Neural crest cell (in vitro differentiated cells): Measurements from ENCODE around the gene MLLT11. TPM values are rescaled to one million over a fixed set of nuclear protein-coding genes. Genes with fewer than 3 reads are reported as not detected.

Experiments used
- DNase-seq: peaks from one replicate; pipeline ENCODE4 v3.0.0; 2021; ENCODE audit warnings: low read depth, mixed read lengths, low spot score
- H3K27ac Mint-ChIP-seq: one replicate; pipeline ENCODE4 v1.8.0; 2021; ENCODE audit warnings: mild to moderate bottlenecking, mixed read lengths; ENCODE audit not compliant: unreplicated experiment
- H3K27me3 Mint-ChIP-seq: 2 replicates; pipeline ENCODE4 v1.8.0; 2021; ENCODE audit warnings: low read depth, mild to moderate bottlenecking, mixed read lengths
- H3K36me3 Mint-ChIP-seq: 2 replicates; pipeline ENCODE4 v1.8.0; 2021; ENCODE audit warnings: low read depth, mild to moderate bottlenecking, mixed read lengths
- H3K4me1 Mint-ChIP-seq: 2 replicates; pipeline ENCODE4 v1.8.0; 2021; ENCODE audit warnings: mixed read lengths
- H3K4me3 Mint-ChIP-seq: one replicate; pipeline ENCODE4 v1.8.0; 2021; ENCODE audit warnings: mild to moderate bottlenecking, mixed read lengths
- H3K9me3 Mint-ChIP-seq: 2 replicates; pipeline ENCODE4 v1.8.0; 2021; ENCODE audit warnings: mixed read lengths
- total RNA-seq: library from RNA; stranded (reverse); gene quantifications from 2 replicates; pipeline ENCODE4 v1.2.1, GENCODE V29; 2021
- TF ChIP-seq, protein P1 (sequence below): fragments of 200-600 bp; sonication (generic); conservative IDR thresholded peaks from 2 replicates; pipeline ENCODE4 v1.5.0; 2021; ENCODE audit warnings: antibody characterized with exemption, mild to moderate bottlenecking

Gene MLLT11
- total RNA-seq, 1 donor from 2014 or later, result 63.9 TPM

DNA sequence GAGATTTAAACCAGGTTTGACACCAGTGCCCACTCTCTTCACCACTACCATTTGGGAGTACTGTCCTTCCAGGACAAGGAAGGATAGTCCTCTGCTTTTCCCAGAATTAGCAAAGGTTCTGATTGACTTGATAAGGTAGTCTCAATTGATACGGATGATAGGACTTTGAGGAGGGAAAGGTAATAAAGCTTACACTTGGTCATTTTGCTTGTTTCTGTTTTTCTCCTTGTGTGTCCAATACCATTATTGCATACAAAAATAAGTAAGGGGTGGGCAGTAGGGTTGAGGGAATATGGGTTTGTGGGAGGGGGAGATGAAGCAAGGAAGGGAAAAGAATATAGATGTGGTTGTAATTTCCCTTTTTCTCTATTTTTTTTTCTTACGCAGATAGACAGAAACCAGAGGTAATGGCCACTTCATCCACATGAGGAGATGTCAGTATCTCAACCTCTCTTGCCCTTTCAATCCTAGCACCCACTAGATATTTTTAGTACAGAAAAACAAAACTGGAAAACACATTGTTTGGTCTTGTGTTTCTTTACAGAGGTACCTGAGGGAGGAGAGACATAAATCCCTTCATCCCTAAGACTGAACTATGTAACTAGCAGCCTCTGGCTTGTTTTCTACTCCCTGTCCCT, 10.0 kb upstream of the MLLT11 start:
- no peaks in the 10 kb centered on the region for H3K27me3 Mint-ChIP-seq
- H3K27ac Mint-ChIP-seq, result no peak overlapping the region
- peaks cover 9% of the 10 kb centered on the region for H3K36me3 Mint-ChIP-seq
- TF ChIP-seq, protein P1, sequence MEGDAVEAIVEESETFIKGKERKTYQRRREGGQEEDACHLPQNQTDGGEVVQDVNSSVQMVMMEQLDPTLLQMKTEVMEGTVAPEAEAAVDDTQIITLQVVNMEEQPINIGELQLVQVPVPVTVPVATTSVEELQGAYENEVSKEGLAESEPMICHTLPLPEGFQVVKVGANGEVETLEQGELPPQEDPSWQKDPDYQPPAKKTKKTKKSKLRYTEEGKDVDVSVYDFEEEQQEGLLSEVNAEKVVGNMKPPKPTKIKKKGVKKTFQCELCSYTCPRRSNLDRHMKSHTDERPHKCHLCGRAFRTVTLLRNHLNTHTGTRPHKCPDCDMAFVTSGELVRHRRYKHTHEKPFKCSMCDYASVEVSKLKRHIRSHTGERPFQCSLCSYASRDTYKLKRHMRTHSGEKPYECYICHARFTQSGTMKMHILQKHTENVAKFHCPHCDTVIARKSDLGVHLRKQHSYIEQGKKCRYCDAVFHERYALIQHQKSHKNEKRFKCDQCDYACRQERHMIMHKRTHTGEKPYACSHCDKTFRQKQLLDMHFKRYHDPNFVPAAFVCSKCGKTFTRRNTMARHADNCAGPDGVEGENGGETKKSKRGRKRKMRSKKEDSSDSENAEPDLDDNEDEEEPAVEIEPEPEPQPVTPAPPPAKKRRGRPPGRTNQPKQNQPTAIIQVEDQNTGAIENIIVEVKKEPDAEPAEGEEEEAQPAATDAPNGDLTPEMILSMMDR, result no peak
- H3K9me3 Mint-ChIP-seq, result no peaks in the 10 kb centered on the region
- DNase-seq, result no peak
- peaks cover 30% of the 10 kb centered on the region for H3K4me1 Mint-ChIP-seq
- peak overlapping the region; percentile 97 for H3K4me3 Mint-ChIP-seq

DNA sequence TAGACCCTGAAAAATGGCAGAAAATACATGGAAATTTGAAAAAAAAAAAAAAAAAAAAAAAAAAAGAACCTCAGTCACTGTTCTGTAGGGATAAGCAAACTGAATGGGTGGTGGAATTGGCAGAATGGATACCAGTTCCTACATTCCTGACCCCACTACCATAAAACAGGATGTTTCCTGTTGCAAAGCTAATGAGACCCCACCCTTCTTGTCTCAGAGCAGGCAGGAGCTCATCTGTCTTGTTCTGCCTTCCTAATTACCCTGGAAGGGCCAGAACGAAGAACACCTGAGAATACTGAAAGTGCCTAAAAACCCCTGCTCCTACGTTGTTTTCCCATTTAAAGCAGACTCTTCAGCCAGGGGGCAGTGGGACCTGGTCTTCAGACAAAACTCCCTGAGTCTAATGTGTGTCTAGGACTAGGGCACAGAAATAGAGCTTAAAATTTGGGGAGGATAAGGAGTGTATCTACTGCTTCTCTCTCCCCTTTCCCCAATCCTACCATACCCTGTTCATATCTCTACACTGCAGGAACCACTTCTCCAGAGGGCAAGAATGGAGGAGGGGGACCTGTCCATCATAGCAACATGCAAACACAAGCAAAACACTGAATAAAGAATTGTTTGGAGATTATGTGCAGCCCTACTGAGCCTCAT, 8.7 kb upstream of the MLLT11 start:
- H3K4me1 Mint-ChIP-seq, result peaks cover 38% of the 10 kb centered on the region
- no peak for DNase-seq
- peak overlapping the region; percentile 67 for H3K4me3 Mint-ChIP-seq
- H3K27me3 Mint-ChIP-seq, result no peaks in the 10 kb centered on the region
- TF ChIP-seq, protein P1, result no peak
- no peak overlapping the region for H3K27ac Mint-ChIP-seq
- no peaks in the 10 kb centered on the region for H3K9me3 Mint-ChIP-seq
- H3K36me3 Mint-ChIP-seq, result peaks cover 10% of the 10 kb centered on the region

DNA sequence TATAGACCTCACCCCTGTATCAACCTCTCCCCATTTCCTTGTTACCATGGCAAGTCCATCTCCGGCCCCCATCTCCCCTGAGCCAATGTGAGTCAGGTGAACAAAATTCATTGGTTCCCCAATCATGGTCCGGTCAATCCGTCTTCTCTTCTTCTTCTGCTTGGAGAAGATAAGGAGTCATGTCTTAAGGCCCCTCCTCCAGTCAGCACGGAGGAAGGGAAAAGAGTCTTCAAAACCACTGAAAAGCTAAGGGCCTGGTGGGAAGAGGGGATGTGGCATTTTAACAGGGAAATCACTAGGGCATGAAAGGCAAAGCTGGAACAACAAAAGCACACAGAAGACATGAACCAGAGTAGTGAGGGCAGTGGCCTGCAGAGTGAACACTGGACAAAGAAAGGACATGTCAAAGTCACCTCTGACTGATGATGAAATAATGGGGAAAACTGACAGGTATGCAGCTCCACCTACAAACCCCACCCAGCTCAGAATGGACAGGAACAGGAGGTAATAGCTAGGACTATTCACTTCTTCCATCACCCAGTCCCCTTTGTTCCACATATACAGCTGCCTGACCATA, 5.1 kb upstream of the MLLT11 start:
- DNase-seq, result no peak
- H3K4me3 Mint-ChIP-seq, result peak overlapping the region; percentile 9
- H3K9me3 Mint-ChIP-seq, result no peaks in the 10 kb centered on the region
- H3K4me1 Mint-ChIP-seq, result peaks cover 42% of the 10 kb centered on the region
- peak overlapping the region; percentile 22 for H3K27ac Mint-ChIP-seq
- TF ChIP-seq, protein P1, result no peak
- H3K36me3 Mint-ChIP-seq, result peaks cover 17% of the 10 kb centered on the region
- no peaks in the 10 kb centered on the region for H3K27me3 Mint-ChIP-seq

DNA sequence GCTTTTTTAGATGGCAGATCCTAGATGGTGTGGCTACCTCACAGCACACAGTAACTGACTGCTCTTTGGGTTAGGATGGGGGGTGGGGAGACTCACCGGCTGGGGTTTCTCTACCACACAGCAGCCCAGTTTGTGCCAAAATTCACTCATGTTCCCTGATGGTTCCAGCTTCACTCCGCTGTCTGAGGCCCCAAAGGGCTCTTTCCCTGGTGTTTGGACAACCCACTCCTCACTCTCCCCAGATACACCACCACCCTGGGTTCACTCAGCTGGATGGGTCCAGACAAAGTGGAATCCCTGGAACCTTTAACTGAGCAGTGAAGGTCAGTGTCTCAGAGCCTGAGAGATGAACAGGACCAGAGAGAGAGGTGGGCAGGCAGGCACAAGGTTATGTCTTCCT, 4.6 kb upstream of the MLLT11 start:
- no peak for DNase-seq
- Mint-ChIP-seq H3K4me1 (peaks cover 41% of the 10 kb centered on the region), H3K4me3 (peak overlapping the region; percentile 98), H3K27me3 (no peaks in the 10 kb centered on the region), H3K36me3 (peaks cover 17% of the 10 kb centered on the region), H3K27ac (peak overlapping the region; percentile 22), H3K9me3 (no peaks in the 10 kb centered on the region)
- TF ChIP-seq, protein P1, result no peak

DNA sequence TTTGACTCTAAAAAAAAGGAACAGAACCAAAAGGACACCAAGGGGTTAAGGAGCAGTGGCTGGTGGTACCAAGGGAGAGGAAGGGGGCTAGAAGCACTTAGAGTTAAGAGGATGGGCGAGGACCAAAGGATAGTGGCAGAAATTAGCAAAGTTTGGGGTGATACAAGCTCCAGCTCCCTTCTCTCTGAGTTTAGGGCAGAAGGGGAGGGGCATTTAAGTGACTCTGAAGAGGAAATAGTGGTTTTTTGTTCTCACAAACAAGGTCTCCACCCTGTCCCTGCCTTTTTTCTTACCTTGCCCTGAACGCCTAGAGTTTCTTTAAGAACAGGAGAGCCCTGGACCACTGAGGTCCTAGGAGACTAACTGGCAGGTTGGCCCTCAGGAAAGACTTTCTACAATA, 4.0 kb upstream of the MLLT11 start:
- peaks cover 17% of the 10 kb centered on the region for H3K36me3 Mint-ChIP-seq

More for the DNA sequence above, 4.0 kb upstream of the MLLT11 start:
- Mint-ChIP-seq H3K27me3 (no peaks in the 10 kb centered on the region), H3K4me1 (peaks cover 39% of the 10 kb centered on the region), H3K4me3 (peak overlapping the region; percentile 98), H3K27ac (peak overlapping the region; percentile 13), H3K9me3 (no peaks in the 10 kb centered on the region)
- no peak for DNase-seq
- TF ChIP-seq, protein P1, result no peak
